Activated T-cell treated with anti-CD3 and anti-CD28 coated beads, Interleukin-2, amount 50 U/mL, for 24 hours (primary cell): ENCODE results near the gene UAP1L1.
"Not testable (repeated sequence)": the region's sequence is repeated elsewhere in the genome, so short reads cannot be mapped to it uniquely, and the experiment has no call there.

Source experiments
- DNase-seq: peaks from one replicate; pipeline ENCODE4 v3.0.0-alpha.2; 2020
- H3K27ac Mint-ChIP-seq: 2 replicates; pipeline ENCODE4 v1.8.0; 2020; ENCODE audit warnings: mild to moderate bottlenecking, mixed read lengths
- H3K27me3 Mint-ChIP-seq: 2 replicates; pipeline ENCODE4 v1.8.0; 2020; ENCODE audit warnings: mixed read lengths
- H3K36me3 Mint-ChIP-seq: 2 replicates; pipeline ENCODE4 v1.8.0; 2020; ENCODE audit warnings: low read depth, mixed read lengths
- H3K4me1 Mint-ChIP-seq: 2 replicates; pipeline ENCODE4 v1.8.0; 2020; ENCODE audit warnings: low read depth, mixed read lengths
- H3K4me3 Mint-ChIP-seq: 2 replicates; pipeline ENCODE4 v1.8.0; 2020; ENCODE audit warnings: mild to moderate bottlenecking, moderate library complexity, mixed read lengths
- H3K9me3 Mint-ChIP-seq: 2 replicates; pipeline ENCODE4 v1.8.0; 2020; ENCODE audit warnings: mixed read lengths

UAP1L1 gene

GRCh38 chr9:137062798-137063197 is 14.5 kb upstream of the UAP1L1 start:
- H3K4me3 Mint-ChIP-seq, H3K9me3 Mint-ChIP-seq, H3K27me3 Mint-ChIP-seq, H3K36me3 Mint-ChIP-seq, H3K4me1 Mint-ChIP-seq, DNase-seq, H3K27ac Mint-ChIP-seq: not testable (repeated sequence)

GRCh38 chr9:137063311-137064026 is 13.8 kb upstream of the UAP1L1 start:
- DNase-seq = no peak
- no peaks in the 10 kb centered on the region for H3K9me3 Mint-ChIP-seq
- peaks cover 6% of the 10 kb centered on the region for H3K27me3 Mint-ChIP-seq
- H3K4me3 Mint-ChIP-seq = no peak overlapping the region
- H3K4me1 Mint-ChIP-seq = peaks cover 7% of the 10 kb centered on the region
- H3K27ac Mint-ChIP-seq = no peak overlapping the region
- H3K36me3 Mint-ChIP-seq = peaks cover 2% of the 10 kb centered on the region

GRCh38 chr9:137064027-137064879 is 13.1 kb upstream of the UAP1L1 start:
- H3K4me1 Mint-ChIP-seq = peaks cover 7% of the 10 kb centered on the region
- no peak overlapping the region for H3K4me3 Mint-ChIP-seq
- H3K27me3 Mint-ChIP-seq = peaks cover 8% of the 10 kb centered on the region
- no peaks in the 10 kb centered on the region for H3K9me3 Mint-ChIP-seq
- peaks cover 2% of the 10 kb centered on the region for H3K36me3 Mint-ChIP-seq
- H3K27ac Mint-ChIP-seq = no peak overlapping the region
- DNase-seq = peak; percentile 81

- DNase-seq = no peak
- no peak overlapping the region for H3K27ac Mint-ChIP-seq
- peaks cover 8% of the 10 kb centered on the region for H3K27me3 Mint-ChIP-seq
- peaks cover 7% of the 10 kb centered on the region for H3K4me1 Mint-ChIP-seq
- H3K9me3 Mint-ChIP-seq = no peaks in the 10 kb centered on the region
- H3K36me3 Mint-ChIP-seq = peaks cover 2% of the 10 kb centered on the region
- no peak overlapping the region for H3K4me3 Mint-ChIP-seq
Observed at GRCh38 chr9:137064880-137065164, 12.5 kb upstream of the UAP1L1 start.

GRCh38 chr9:137065336-137065967 is 11.9 kb upstream of the UAP1L1 start:
- H3K9me3 Mint-ChIP-seq = no peaks in the 10 kb centered on the region

GRCh38 chr9:137066096-137066861 is 11.0 kb upstream of the UAP1L1 start:
- H3K36me3 Mint-ChIP-seq = peaks cover 2% of the 10 kb centered on the region
- H3K27ac Mint-ChIP-seq = no peak overlapping the region
- peaks cover 8% of the 10 kb centered on the region for H3K27me3 Mint-ChIP-seq
- H3K4me1 Mint-ChIP-seq = peaks cover 15% of the 10 kb centered on the region
- no peak overlapping the region for H3K4me3 Mint-ChIP-seq
- H3K9me3 Mint-ChIP-seq = no peaks in the 10 kb centered on the region
- no peak for DNase-seq

More at GRCh38 chr9:137065336-137065967, 11.9 kb upstream of the UAP1L1 start:
- H3K27ac Mint-ChIP-seq = no peak overlapping the region
- peaks cover 7% of the 10 kb centered on the region for H3K4me1 Mint-ChIP-seq
- no peak for DNase-seq
- peaks cover 2% of the 10 kb centered on the region for H3K36me3 Mint-ChIP-seq
- no peak overlapping the region for H3K4me3 Mint-ChIP-seq
- peaks cover 8% of the 10 kb centered on the region for H3K27me3 Mint-ChIP-seq

GRCh38 chr9:137067860-137068538 is 9.3 kb upstream of the UAP1L1 start:
- Mint-ChIP-seq H3K4me1 (peaks cover 16% of the 10 kb centered on the region), H3K36me3 (peaks cover 2% of the 10 kb centered on the region), H3K27ac (no peak overlapping the region), H3K27me3 (peaks cover 8% of the 10 kb centered on the region), H3K4me3 (peak overlapping the region; percentile 25), H3K9me3 (no peaks in the 10 kb centered on the region)
- peak; percentile 88 for DNase-seq

GRCh38 chr9:137068539-137069507 is 8.5 kb upstream of the UAP1L1 start:
- Mint-ChIP-seq H3K4me3 (peak overlapping the region; percentile 66), H3K4me1 (peaks cover 16% of the 10 kb centered on the region), H3K9me3 (no peaks in the 10 kb centered on the region), H3K27ac (no peak overlapping the region), H3K27me3 (peaks cover 8% of the 10 kb centered on the region), H3K36me3 (peaks cover 2% of the 10 kb centered on the region)
- peak; percentile 32 for DNase-seq

- Mint-ChIP-seq H3K36me3 (no peaks in the 10 kb centered on the region), H3K27ac (no peak overlapping the region), H3K4me3 (peak overlapping the region; percentile 66), H3K9me3 (no peaks in the 10 kb centered on the region), H3K4me1 (peaks cover 14% of the 10 kb centered on the region), H3K27me3 (peaks cover 6% of the 10 kb centered on the region)
- DNase-seq = no peak
Observed at GRCh38 chr9:137069508-137070091, 7.7 kb upstream of the UAP1L1 start.

- Mint-ChIP-seq H3K27me3 (peaks cover 6% of the 10 kb centered on the region), H3K4me3 (peak within 1 kb of the TSS; percentile 72), H3K27ac (peak within 1 kb of the TSS; percentile 66), H3K36me3 (no peaks in the 10 kb centered on the region), H3K4me1 (peaks cover 14% of the 10 kb centered on the region), H3K9me3 (no peaks in the 10 kb centered on the region)
- peak; percentile 88 for DNase-seq
Observed at GRCh38 chr9:137070201-137070905, 7.0 kb upstream of the UAP1L1 start, which contains the start of gene SAPCD2. SAPCD2 (minus strand) TSS chr9:137070557; CDS start chr9:137070460, 97 bp downstream.

- peaks cover 14% of the 10 kb centered on the region for H3K4me1 Mint-ChIP-seq
- peaks cover 6% of the 10 kb centered on the region for H3K27me3 Mint-ChIP-seq
- H3K9me3 Mint-ChIP-seq = no peaks in the 10 kb centered on the region
- H3K27ac Mint-ChIP-seq = peak overlapping the region; percentile 66
- no peak for DNase-seq
- peak overlapping the region; percentile 72 for H3K4me3 Mint-ChIP-seq
- H3K36me3 Mint-ChIP-seq = no peaks in the 10 kb centered on the region
Observed at GRCh38 chr9:137070906-137071275, 6.4 kb upstream of the UAP1L1 start.

GRCh38 chr9:137071282-137071681 is 6.0 kb upstream of the UAP1L1 start:
- no peaks in the 10 kb centered on the region for H3K36me3 Mint-ChIP-seq
- peak overlapping the region; percentile 66 for H3K27ac Mint-ChIP-seq
- peaks cover 6% of the 10 kb centered on the region for H3K27me3 Mint-ChIP-seq
- H3K4me1 Mint-ChIP-seq = peaks cover 14% of the 10 kb centered on the region
- no peak for DNase-seq
- no peaks in the 10 kb centered on the region for H3K9me3 Mint-ChIP-seq
- peak overlapping the region; percentile 72 for H3K4me3 Mint-ChIP-seq
